Lung (tissue), 12 donors: ENCODE measurements around the gene MAN2C1. TPM values are rescaled to one million over a fixed set of nuclear protein-coding genes. Genes with fewer than 3 reads are reported as not detected.
"Not testable (repeated sequence)": the region's sequence is repeated elsewhere in the genome, so short reads cannot be mapped to it uniquely, and the experiment has no call there.

Experiments
- ATAC-seq: fragments of 200-7000 bp; cut with Tn5 transposase; one replicate; pipeline ENCODE4 v1.9.1; 2020; ENCODE audit warnings: moderate number of reproducible peaks; ENCODE audit not compliant: insufficient read depth, low FRiP score
- DNase-seq, 3 donors: peaks; one replicate each; pipeline ENCODE4 v3.0.0-alpha.2; 2013 to 2017
- H3K27ac ChIP-seq, 2 donors: one replicate each; pipeline ENCODE4 v1.5.1; 2013; ENCODE audit warnings: mild to moderate bottlenecking in 2 of 2, moderate library complexity in 2 of 2, control low read depth in 1 of 2, inconsistent platforms in 1 of 2, low read depth in 1 of 2, low read length in 1 of 2
- H3K27me3 ChIP-seq, 3 donors: one replicate each; pipeline ENCODE4 v1.5.1; 2013; ENCODE audit warnings: low read length in 2 of 3; ENCODE audit not compliant: control insufficient read depth in 3 of 3, insufficient read depth in 3 of 3
- H3K36me3 ChIP-seq, 4 donors: one replicate each; pipeline ENCODE4 v1.5.1; 2013; ENCODE audit warnings: low read length in 4 of 4, mild to moderate bottlenecking in 1 of 4, moderate library complexity in 1 of 4; ENCODE audit not compliant: control insufficient read depth in 4 of 4, insufficient read depth in 4 of 4
- H3K4me1 ChIP-seq, 5 donors: one replicate each; pipeline ENCODE4 v1.5.1; 2013; ENCODE audit warnings: low read length in 5 of 5, mild to moderate bottlenecking in 2 of 5, moderate library complexity in 1 of 5; ENCODE audit not compliant: control insufficient read depth in 5 of 5, insufficient read depth in 5 of 5
- H3K4me3 ChIP-seq: one replicate; pipeline ENCODE4 v1.5.1; 2013; ENCODE audit warnings: mild to moderate bottlenecking, control low read depth, moderate library complexity
- H3K9ac ChIP-seq, 2 donors: one replicate each; pipeline ENCODE4 v1.5.1; 2013; ENCODE audit warnings: low read length in 2 of 2, control low read depth in 1 of 2; ENCODE audit not compliant: insufficient read depth in 1 of 2
- H3K9me3 ChIP-seq, 4 donors: one replicate each; pipeline ENCODE4 v1.5.1; 2013; ENCODE audit warnings: low read length in 3 of 4, mild to moderate bottlenecking in 1 of 4, moderate library complexity in 1 of 4; ENCODE audit not compliant: control insufficient read depth in 4 of 4, insufficient read depth in 3 of 4
- CTCF ChIP-seq: IDR thresholded peaks from 2 replicates; pipeline ENCODE4 v1.5.1; 2012; ENCODE audit warnings: mild to moderate bottlenecking; ENCODE audit errors: control extremely low read depth, extremely low read depth
- WGBS, 2 donors: extraction: QIAGEN DNeasy Blood & Tissue Kit; methylation state at CpG; one replicate each; pipeline ENCODE4 v1.1.7; 2013; 5-methylcytosine and 5-hydroxymethylcytosine counted together
- polyA plus RNA-seq, 2 donors: library from polyadenylated mRNA; stranded (reverse); fragments of 200-250 nt; gene quantifications; one replicate each; pipeline ENCODE4 v1.2.1, GENCODE V29; 2013
- total RNA-seq, 2 donors: library from RNA; depleted of rRNA in 1 of 2; stranded (reverse); fragments of >200 nt in 1 of 2; gene quantifications; one replicate each; pipeline ENCODE4 v1.2.1, GENCODE V29; 2014 to 2021
- donor health status: control.
- donor health status: control.
- donor health status: Bipolar disorder and iron deficiency.
- donor health status: healthy.
- donor health status: DM: yes; HTN: yes; CAD: no.

The MAN2C1 gene
- total and polyA plus RNA-seq, 4 donors, result 139 to 321 (median 217) TPM

GRCh38 chr15:75407083-75407482 is 38.7 kb upstream of the MAN2C1 start:
- no peak overlapping the region for H3K9ac ChIP-seq
- no peak overlapping the region for H3K4me3 ChIP-seq
- no peaks in the 10 kb centered on the region for H3K4me1 ChIP-seq
- H3K27ac ChIP-seq, result no peak overlapping the region
- no peak for DNase-seq
- no peak for ATAC-seq
- no peak for TF ChIP-seq CTCF
- 82 to 100% methylated on average over 1 of the region's 1 CpG for WGBS, 2 donors
- H3K36me3 ChIP-seq, result peaks cover 32 to 57% (median 37%) of the 10 kb centered on the region in 4 donors
- H3K27me3 ChIP-seq, result no peaks in the 10 kb centered on the region
- H3K9me3 ChIP-seq, result no peaks in the 10 kb centered on the region

GRCh38 chr15:75403892-75404291 is 35.5 kb upstream of the MAN2C1 start:
- H3K27ac ChIP-seq, result no peak overlapping the region
- H3K9ac ChIP-seq, result no peak overlapping the region
- peaks cover 27 to 50% (median 34%) of the 10 kb centered on the region in 4 donors for H3K36me3 ChIP-seq
- DNase-seq (no peak), ATAC-seq (no peak)
- H3K27me3 ChIP-seq, result no peaks in the 10 kb centered on the region
- no peaks in the 10 kb centered on the region for H3K9me3 ChIP-seq
- H3K4me3 ChIP-seq, result no peak overlapping the region
- TF ChIP-seq CTCF, result no peak
- 91 to 100% methylated on average over 2 of the region's 2 CpGs for WGBS, 2 donors
- H3K4me1 ChIP-seq, result no peaks in the 10 kb centered on the region

GRCh38 chr15:75397494-75397893 is 29.1 kb upstream of the MAN2C1 start:
- peaks cover 42 to 71% (median 53%) of the 10 kb centered on the region in 4 donors for H3K36me3 ChIP-seq
- H3K4me3 ChIP-seq, result no peak overlapping the region
- no peaks in the 10 kb centered on the region for H3K4me1 ChIP-seq
- no peaks in the 10 kb centered on the region for H3K9me3 ChIP-seq
- ATAC-seq (no peak), DNase-seq (no peak)
- 91 to 94% methylated on average over 2 of the region's 2 CpGs for WGBS, 2 donors
- H3K27ac ChIP-seq, result no peak overlapping the region
- H3K9ac ChIP-seq, result no peak overlapping the region
- TF ChIP-seq CTCF, result no peak
- no peaks in the 10 kb centered on the region for H3K27me3 ChIP-seq

GRCh38 chr15:75389791-75390382 is 21.5 kb upstream of the MAN2C1 start:
- H3K36me3 ChIP-seq, result peaks cover 42 to 80% (median 64%) of the 10 kb centered on the region in 4 donors
- TF ChIP-seq CTCF, result no peak
- H3K4me1 ChIP-seq, result no peaks in the 10 kb centered on the region
- H3K27ac ChIP-seq, result no peak overlapping the region
- no peak overlapping the region for H3K9ac ChIP-seq
- no peak overlapping the region for H3K4me3 ChIP-seq
- H3K27me3 ChIP-seq, result no peaks in the 10 kb centered on the region
- ATAC-seq (no peak), DNase-seq (no peak)
- WGBS, 2 donors, result 82 to 89% methylated on average over 1 of the region's 1 CpG
- no peaks in the 10 kb centered on the region for H3K9me3 ChIP-seq

GRCh38 chr15:75383986-75384385 is 15.6 kb upstream of the MAN2C1 start:
- not testable (repeated sequence) for H3K4me3 ChIP-seq, H3K27me3 ChIP-seq, H3K9ac ChIP-seq, H3K9me3 ChIP-seq, DNase-seq, ATAC-seq, H3K4me1 ChIP-seq, H3K27ac ChIP-seq
- 90 to 91% methylated on average over 5 of the region's 5 CpGs for WGBS, 2 donors
- peaks cover 34 to 48% (median 40%) of the 10 kb centered on the region in 4 donors for H3K36me3 ChIP-seq
